Measurements from ENCODE around the gene TRIM31. TPM values are rescaled to one million over a fixed set of nuclear protein-coding genes. Genes with fewer than 3 reads are reported as not detected.
"Not testable (repeated sequence)": the region's sequence is repeated elsewhere in the genome, so short reads cannot be mapped to it uniquely, and the experiment has no call there.

The TRIM31 gene
- total RNA-seq, 1 donor from 2014 or later, result not detected

DNA sequence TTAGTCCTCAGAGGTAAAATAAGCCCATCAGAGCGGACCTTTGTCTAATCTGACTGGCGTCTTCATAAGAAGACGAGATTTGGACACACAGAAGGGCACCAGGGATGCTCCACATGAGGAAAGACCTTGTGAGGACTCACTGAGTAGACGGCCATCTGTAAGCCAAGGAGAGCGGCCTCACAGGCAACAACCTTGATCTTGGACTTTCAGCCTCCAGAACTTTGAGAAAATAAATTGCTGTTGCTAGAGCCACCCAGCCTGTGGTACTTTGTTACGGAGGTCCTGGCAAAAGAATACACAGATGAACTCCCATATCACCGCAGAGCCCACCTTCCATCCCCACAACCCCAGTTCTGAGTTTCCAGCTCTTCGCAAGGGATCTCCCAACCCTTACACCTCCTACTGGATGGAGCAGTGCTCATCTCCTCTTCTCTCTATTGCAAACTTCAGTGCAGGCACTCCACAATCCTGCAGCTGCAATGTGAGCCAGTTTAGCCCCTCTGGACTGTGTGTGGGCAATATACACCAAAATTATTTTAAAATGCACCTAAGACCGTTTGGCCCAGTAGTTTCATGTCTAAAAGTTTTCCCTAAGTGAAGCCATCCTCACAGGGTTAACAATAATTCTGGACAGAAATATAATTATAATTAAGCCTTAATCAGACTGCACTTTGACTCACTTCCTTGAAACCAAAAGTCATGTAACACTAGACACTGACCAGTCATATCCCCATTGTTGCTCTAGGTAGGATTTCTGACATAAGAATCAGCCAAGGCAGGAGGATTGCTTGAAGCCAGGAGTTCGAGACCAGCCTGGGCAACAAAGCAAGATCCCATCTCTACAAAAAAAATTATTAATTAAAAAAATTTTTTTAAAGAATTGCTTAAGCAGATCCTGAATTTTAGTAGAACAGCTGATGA is 8.8 kb upstream of the TRIM31 start:
- no peak for DNase-seq (ENCODE audit: low spot score, unreplicated experiment)
- no peak for TF ChIP-seq CTCF (IDR thresholded peaks at IDR 0.05; ENCODE audit: unreplicated experiment)
- Mint-ChIP-seq H3K9me3 (ENCODE audit: low read depth) (no peaks in the 10 kb centered on the region), H3K4me1 (ENCODE audit: low read depth) (peaks cover 1% of the 10 kb centered on the region), H3K4me3 (ENCODE audit: low read depth) (no peak overlapping the region), H3K36me3 (ENCODE audit: insufficient read depth) (no peaks in the 10 kb centered on the region), H3K27ac (no peak overlapping the region), H3K27me3 (peaks cover 52% of the 10 kb centered on the region)

DNA sequence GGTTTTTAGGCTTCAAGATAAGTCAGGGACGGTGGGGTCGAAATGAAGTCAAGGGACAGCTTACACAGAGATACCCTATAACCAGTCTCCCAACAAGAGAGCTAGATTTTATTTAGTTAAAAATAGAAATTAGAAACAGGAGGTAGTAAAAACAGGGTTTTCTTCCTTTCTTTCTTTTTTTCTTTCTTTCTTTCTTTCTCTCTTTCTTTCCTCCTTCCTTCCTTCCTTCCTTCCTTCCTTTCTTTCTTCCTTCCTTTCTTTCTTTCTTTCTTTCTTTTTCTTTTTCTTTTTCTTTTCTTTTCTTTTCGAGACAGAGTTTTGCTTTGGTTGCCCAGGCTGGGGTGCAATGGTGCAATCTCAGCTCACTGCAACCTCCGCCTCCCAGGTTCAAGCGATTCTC is 5.8 kb upstream of the TRIM31 start:
- H3K9me3 Mint-ChIP-seq (ENCODE audit: low read depth), result not testable (repeated sequence)
- H3K27me3 Mint-ChIP-seq, result peaks cover 45% of the 10 kb centered on the region

GRCh38 chr6:30116724-30117123 is 3.8 kb upstream of the TRIM31 start:
- no peaks in the 10 kb centered on the region for H3K36me3 Mint-ChIP-seq (ENCODE audit: insufficient read depth)
- DNase-seq (ENCODE audit: low spot score, unreplicated experiment), result no peak
- TF ChIP-seq CTCF (IDR thresholded peaks at IDR 0.05; ENCODE audit: unreplicated experiment), result peak; percentile 23
- no peak overlapping the region for H3K4me3 Mint-ChIP-seq (ENCODE audit: low read depth)
- H3K9me3 Mint-ChIP-seq (ENCODE audit: low read depth), result no peaks in the 10 kb centered on the region
- no peak overlapping the region for H3K27ac Mint-ChIP-seq
- peaks cover 58% of the 10 kb centered on the region for H3K27me3 Mint-ChIP-seq
- no peaks in the 10 kb centered on the region for H3K4me1 Mint-ChIP-seq (ENCODE audit: low read depth)

More for the DNA sequence above, 5.8 kb upstream of the TRIM31 start:
- H3K36me3 Mint-ChIP-seq (ENCODE audit: insufficient read depth); DNase-seq (ENCODE audit: low spot score, unreplicated experiment); H3K27ac Mint-ChIP-seq; H3K4me3 Mint-ChIP-seq (ENCODE audit: low read depth); H3K4me1 Mint-ChIP-seq (ENCODE audit: low read depth): not testable (repeated sequence)

- no peaks in the 10 kb centered on the region for H3K36me3 Mint-ChIP-seq (ENCODE audit: insufficient read depth)
- no peak overlapping the region for H3K27ac Mint-ChIP-seq
- no peak for TF ChIP-seq CTCF (IDR thresholded peaks at IDR 0.05; ENCODE audit: unreplicated experiment)
- no peak overlapping the region for H3K4me3 Mint-ChIP-seq (ENCODE audit: low read depth)
- no peaks in the 10 kb centered on the region for H3K4me1 Mint-ChIP-seq (ENCODE audit: low read depth)
- H3K9me3 Mint-ChIP-seq (ENCODE audit: low read depth), result no peaks in the 10 kb centered on the region
- peaks cover 61% of the 10 kb centered on the region for H3K27me3 Mint-ChIP-seq
- no peak for DNase-seq (ENCODE audit: low spot score, unreplicated experiment)
These were observed 951 bp upstream of the TRIM31 start for GRCh38 chr6:30113841-30114240.

- Mint-ChIP-seq H3K27me3 (peaks cover 69% of the 10 kb centered on the region), H3K4me3 (ENCODE audit: low read depth) (no peak overlapping the region), H3K9me3 (ENCODE audit: low read depth) (no peaks in the 10 kb centered on the region), H3K27ac (no peak overlapping the region), H3K36me3 (ENCODE audit: insufficient read depth) (no peaks in the 10 kb centered on the region), H3K4me1 (ENCODE audit: low read depth) (no peaks in the 10 kb centered on the region)
- TF ChIP-seq CTCF (IDR thresholded peaks at IDR 0.05; ENCODE audit: unreplicated experiment), result no peak
- DNase-seq (ENCODE audit: low spot score, unreplicated experiment), result no peak
These were observed 392 bp downstream of the TRIM31 start for GRCh38 chr6:30112402-30112994.
